GM21360 (cell line): ENCODE measurements around the gene LGALS3.
A peak's percentile ranks its signal among the peaks of the same experiment; 100 is the strongest.
"Not testable (repeated sequence)": the region's sequence is repeated elsewhere in the genome, so short reads cannot be mapped to it uniquely, and the experiment has no call there.

Source experiments
- ATAC-seq: cut with Tn5 transposase; IDR thresholded peaks from one replicate; pipeline ENCODE4 v1.9.1; 2021; ENCODE audit warnings: mild to moderate bottlenecking, moderate library complexity; ENCODE audit not compliant: unreplicated experiment

The LGALS3 gene

GRCh38 chr14:55129086-55129427 lies at the start of gene LGALS3:
TSS of gene LGALS3 (plus strand) at chr14:55129252. CDS start at chr14:55137374, 8,122 bp downstream.
- ATAC-seq: peak; percentile 68

GRCh38 chr14:55079961-55080360 lies 49.1 kb upstream of the LGALS3 start:
- not testable (repeated sequence) for ATAC-seq

- no peak for ATAC-seq
These were observed 44.5 kb upstream of the LGALS3 start for GRCh38 chr14:55084401-55085059.

- no peak for ATAC-seq
These were observed 43.9 kb upstream of the LGALS3 start for GRCh38 chr14:55085060-55085660.

- ATAC-seq: no peak
These were observed 42.1 kb upstream of the LGALS3 start for GRCh38 chr14:55086938-55087337.

- no peak for ATAC-seq
These were observed 40.7 kb upstream of the LGALS3 start for GRCh38 chr14:55088356-55088755.

GRCh38 chr14:55092341-55092740 lies 36.7 kb upstream of the LGALS3 start:
- ATAC-seq: no peak

- ATAC-seq: no peak
These were observed 34.5 kb upstream of the LGALS3 start for GRCh38 chr14:55094292-55095157.

GRCh38 chr14:55097881-55098560 lies 31.0 kb upstream of the LGALS3 start:
- peak; percentile 68 for ATAC-seq

GRCh38 chr14:55098561-55098898 lies 30.5 kb upstream of the LGALS3 start:
- no peak for ATAC-seq

- ATAC-seq: no peak
These were observed 29.3 kb upstream of the LGALS3 start for GRCh38 chr14:55099756-55100155.

GRCh38 chr14:55101698-55102097 lies 27.4 kb upstream of the LGALS3 start:
- no peak for ATAC-seq

- ATAC-seq: peak; percentile 49
These were observed 26.9 kb upstream of the LGALS3 start for GRCh38 chr14:55102141-55102621.

- ATAC-seq: no peak
These were observed 25.9 kb upstream of the LGALS3 start for GRCh38 chr14:55103005-55103640.

GRCh38 chr14:55103971-55104954 lies 24.8 kb upstream of the LGALS3 start:
- ATAC-seq: no peak

GRCh38 chr14:55105991-55106390 lies 23.1 kb upstream of the LGALS3 start:
- ATAC-seq: no peak

- ATAC-seq: no peak
These were observed 21.1 kb upstream of the LGALS3 start for GRCh38 chr14:55107766-55108554.

- ATAC-seq: no peak
These were observed 19.2 kb upstream of the LGALS3 start for GRCh38 chr14:55109836-55110235.
